Calu3 (cell line): ENCODE data around the gene TRAF3. TPM values are rescaled to one million over a fixed set of nuclear protein-coding genes. Genes with fewer than 3 reads are reported as not detected.
A peak's percentile ranks its signal among the peaks of the same experiment; 100 is the strongest.

Experiments used
- BruUV-seq: library from RNA; stranded (reverse); fragments of 400-500 nt; replicated peaks from 2 replicates; lab custom pipeline; 2021; lab: Mats Ljungman, UMichigan
- CTCF ChIA-PET: fragments of 300-600 bp; sonication (Branson Sonifier 250); formaldehyde crosslinking; loops from one replicate; lab custom pipeline; 2022; ENCODE audit warnings: antibody characterized with exemption; lab: Charles Lee
- DNase-seq: peaks from one replicate; pipeline ENCODE4 v3.0.0; 2022
- H3K27ac Mint-ChIP-seq: one replicate; pipeline ENCODE4 v1.8.0; 2022; ENCODE audit warnings: mixed read lengths; ENCODE audit not compliant: unreplicated experiment
- H3K27me3 Mint-ChIP-seq: one replicate; pipeline ENCODE4 v1.8.0; 2022; ENCODE audit warnings: mixed read lengths; ENCODE audit not compliant: unreplicated experiment
- H3K36me3 Mint-ChIP-seq: one replicate; pipeline ENCODE4 v1.8.0; 2022; ENCODE audit warnings: mild to moderate bottlenecking, moderate library complexity, mixed read lengths; ENCODE audit not compliant: insufficient read depth, unreplicated experiment
- H3K4me1 Mint-ChIP-seq: one replicate; pipeline ENCODE4 v1.8.0; 2022; ENCODE audit warnings: mild to moderate bottlenecking, low read depth, mixed read lengths; ENCODE audit not compliant: unreplicated experiment
- H3K4me3 Mint-ChIP-seq: one replicate; pipeline ENCODE4 v1.8.0; 2022; ENCODE audit warnings: mild to moderate bottlenecking, low read depth, moderate library complexity, mixed read lengths; ENCODE audit not compliant: unreplicated experiment
- H3K9me3 Mint-ChIP-seq: one replicate; pipeline ENCODE4 v1.8.0; 2022; ENCODE audit warnings: low read depth, mixed read lengths; ENCODE audit not compliant: unreplicated experiment
- intact Hi-C: fragments of 100-400 bp; cut with micrococcal nuclease; formaldehyde crosslinking; loops from one replicate; pipeline ENCODE4 v1.10.0; 2022; ENCODE audit not compliant: unreplicated experiment
- total RNA-seq: library from RNA; stranded (reverse); gene quantifications from 2 replicates; pipeline ENCODE4 v1.2.3, GENCODE V29; 2022
- TF ChIP-seq, protein P1 (sequence below): fragments of 200-600 bp; IDR thresholded peaks from one replicate; pipeline ENCODE4 v1.8.0; 2022; ENCODE audit warnings: antibody characterized with exemption; ENCODE audit not compliant: unreplicated experiment

Gene TRAF3
- total RNA-seq, 1 experiment from 2014 or later: 24.2 TPM

DNA sequence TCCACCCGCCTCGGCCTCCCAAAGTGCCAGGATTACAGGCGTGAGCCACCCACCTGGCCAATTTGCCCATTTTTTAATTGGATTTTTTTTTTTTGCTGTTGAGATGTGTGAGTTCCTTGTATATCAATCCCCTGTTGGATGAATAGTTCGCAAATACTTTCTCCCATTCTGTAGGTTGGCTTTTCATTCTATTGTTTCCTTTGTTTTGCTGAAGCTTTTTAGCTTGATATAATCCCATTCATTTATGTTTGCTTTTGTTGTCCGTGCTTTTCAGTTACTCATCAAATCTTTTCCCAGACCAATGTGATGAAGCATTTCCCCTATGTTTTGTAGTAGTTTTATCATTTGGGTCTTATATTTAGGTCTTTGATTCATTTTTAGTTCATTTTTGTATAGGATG is 36.4 kb downstream of the TRAF3 start:
- Mint-ChIP-seq H3K4me1 (no peaks in the 10 kb centered on the region), H3K36me3 (no peaks in the 10 kb centered on the region), H3K27ac (no peak overlapping the region), H3K27me3 (no peaks in the 10 kb centered on the region), H3K9me3 (no peaks in the 10 kb centered on the region), H3K4me3 (no peak overlapping the region)
- intact Hi-C loops: no loop called here
- TF ChIP-seq, protein P1, sequence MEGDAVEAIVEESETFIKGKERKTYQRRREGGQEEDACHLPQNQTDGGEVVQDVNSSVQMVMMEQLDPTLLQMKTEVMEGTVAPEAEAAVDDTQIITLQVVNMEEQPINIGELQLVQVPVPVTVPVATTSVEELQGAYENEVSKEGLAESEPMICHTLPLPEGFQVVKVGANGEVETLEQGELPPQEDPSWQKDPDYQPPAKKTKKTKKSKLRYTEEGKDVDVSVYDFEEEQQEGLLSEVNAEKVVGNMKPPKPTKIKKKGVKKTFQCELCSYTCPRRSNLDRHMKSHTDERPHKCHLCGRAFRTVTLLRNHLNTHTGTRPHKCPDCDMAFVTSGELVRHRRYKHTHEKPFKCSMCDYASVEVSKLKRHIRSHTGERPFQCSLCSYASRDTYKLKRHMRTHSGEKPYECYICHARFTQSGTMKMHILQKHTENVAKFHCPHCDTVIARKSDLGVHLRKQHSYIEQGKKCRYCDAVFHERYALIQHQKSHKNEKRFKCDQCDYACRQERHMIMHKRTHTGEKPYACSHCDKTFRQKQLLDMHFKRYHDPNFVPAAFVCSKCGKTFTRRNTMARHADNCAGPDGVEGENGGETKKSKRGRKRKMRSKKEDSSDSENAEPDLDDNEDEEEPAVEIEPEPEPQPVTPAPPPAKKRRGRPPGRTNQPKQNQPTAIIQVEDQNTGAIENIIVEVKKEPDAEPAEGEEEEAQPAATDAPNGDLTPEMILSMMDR: no peak
- CTCF ChIA-PET: no interaction called here
- DNase-seq: no peak
- BruUV-seq: no TSS peak

DNA sequence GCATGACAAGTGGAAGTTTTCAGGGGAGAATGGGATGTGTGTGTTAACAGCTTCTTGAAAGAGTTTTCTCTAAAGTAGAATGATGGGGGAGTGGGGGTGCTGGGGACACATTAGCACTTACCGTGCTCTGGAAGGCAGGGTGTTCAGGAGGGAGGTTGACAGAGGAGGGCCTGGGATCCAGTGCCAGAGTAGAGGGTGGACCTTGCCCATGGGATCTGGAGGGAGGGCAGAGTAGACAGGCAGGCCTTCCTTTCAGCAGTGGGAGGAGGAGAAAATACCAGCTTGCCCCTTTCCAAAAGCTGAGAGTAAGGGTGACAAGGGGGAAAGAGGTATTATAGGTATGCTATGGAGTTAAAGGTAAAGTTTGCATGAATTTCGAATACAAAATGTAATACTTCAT is 40.1 kb downstream of the TRAF3 start:
- H3K4me3 Mint-ChIP-seq: no peak overlapping the region

DNA sequence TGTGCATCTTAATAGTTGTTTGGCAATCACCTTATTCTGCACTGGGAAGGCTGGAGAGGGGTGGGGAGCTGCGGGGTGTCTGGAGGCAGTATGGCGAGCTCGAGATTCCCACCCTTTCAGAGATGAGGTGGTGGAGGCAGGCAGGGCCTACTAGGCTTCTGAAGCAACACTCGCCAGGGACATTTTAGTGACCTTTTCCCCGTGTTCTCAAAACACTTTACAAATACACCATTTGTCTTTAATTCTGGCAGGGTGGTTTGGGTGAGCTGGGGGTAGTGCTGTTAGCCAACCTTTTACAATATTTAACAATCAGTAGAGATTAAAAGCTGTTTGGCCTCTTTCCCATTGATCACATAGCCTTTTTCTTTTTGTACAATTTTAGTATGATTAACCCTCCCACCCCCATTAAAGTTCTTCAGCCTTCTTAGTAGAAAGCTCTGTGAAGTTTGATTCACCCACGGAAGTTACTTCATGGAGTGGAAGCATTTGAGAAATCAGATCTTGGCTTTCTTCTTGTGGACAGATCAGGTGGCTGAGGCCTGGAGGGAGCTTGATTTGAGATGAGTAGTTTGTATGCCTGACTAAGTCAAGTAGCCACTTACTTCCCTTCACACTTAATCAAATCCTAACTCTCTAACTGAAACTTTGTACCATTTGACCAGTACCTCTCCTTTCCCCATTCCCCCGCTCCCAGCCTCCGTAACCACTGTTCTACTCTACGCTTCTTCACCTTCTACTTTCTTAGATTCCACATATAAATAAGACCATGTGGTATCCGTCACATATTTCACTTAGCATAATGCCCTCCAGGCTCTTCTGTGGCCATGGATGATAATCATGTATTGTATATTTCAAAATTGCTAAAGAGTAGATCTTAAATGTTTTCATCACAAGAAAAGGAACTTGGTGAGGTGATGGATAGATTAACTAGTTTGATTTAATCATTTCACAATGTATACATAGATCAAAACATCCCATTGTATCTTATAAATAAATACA is 41.0 kb downstream of the TRAF3 start:
- TF ChIP-seq, protein P1: no peak
- Mint-ChIP-seq H3K36me3 (peaks cover 5% of the 10 kb centered on the region), H3K4me1 (peaks cover 12% of the 10 kb centered on the region), H3K27me3 (no peaks in the 10 kb centered on the region), H3K9me3 (no peaks in the 10 kb centered on the region), H3K27ac (no peak overlapping the region), H3K4me3 (no peak overlapping the region)
- CTCF ChIA-PET: no interaction called here
- intact Hi-C loops: no loop called here
- no peak for DNase-seq
- BruUV-seq: no TSS peak

More for the DNA sequence above, 40.1 kb downstream of the TRAF3 start:
- TF ChIP-seq, protein P1: no peak
- CTCF ChIA-PET: no interaction called here
- intact Hi-C loops: no loop called here
- Mint-ChIP-seq H3K9me3 (no peaks in the 10 kb centered on the region), H3K27ac (no peak overlapping the region), H3K27me3 (no peaks in the 10 kb centered on the region), H3K4me1 (peaks cover 12% of the 10 kb centered on the region), H3K36me3 (peaks cover 5% of the 10 kb centered on the region)
- no peak for DNase-seq
- no TSS peak for BruUV-seq

DNA sequence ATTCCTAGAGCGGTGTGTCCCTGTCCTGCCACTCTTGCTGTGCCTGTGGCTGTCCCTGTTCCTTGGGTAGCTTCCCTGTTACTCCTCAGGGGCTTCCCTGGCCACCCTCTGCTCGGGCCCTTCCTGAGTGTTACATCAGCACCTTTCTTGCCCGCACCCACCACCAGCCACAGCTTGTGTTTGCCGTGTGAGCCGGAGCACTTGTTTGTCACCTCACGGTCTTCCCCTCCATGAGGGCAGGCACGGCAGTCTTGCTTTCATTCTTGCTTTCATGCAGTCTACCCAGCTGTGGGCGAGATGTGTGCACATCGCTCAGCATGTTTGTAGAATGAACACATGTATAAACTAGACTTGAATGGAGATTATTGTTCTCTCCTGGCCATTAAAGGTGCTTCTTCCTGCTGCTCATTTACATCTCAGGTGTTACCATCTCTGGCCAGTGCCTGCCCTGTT is 42.0 kb downstream of the TRAF3 start:
- H3K4me3 Mint-ChIP-seq: peak overlapping the region; percentile 41
- CTCF ChIA-PET: interaction anchor here (0.6 kb wide), 1 partner anchor 21 kb away, joined by 5 read pairs; no protein-coding TSS in a partner anchor
- peak; percentile 25 for DNase-seq
- no TSS peak for BruUV-seq
- peaks cover 12% of the 10 kb centered on the region for H3K4me1 Mint-ChIP-seq
- H3K27ac Mint-ChIP-seq: peak overlapping the region; percentile 68
- TF ChIP-seq, protein P1: no peak
- H3K36me3 Mint-ChIP-seq: peaks cover 5% of the 10 kb centered on the region
- H3K27me3 Mint-ChIP-seq: no peaks in the 10 kb centered on the region
- intact Hi-C loops: no loop called here
- H3K9me3 Mint-ChIP-seq: no peaks in the 10 kb centered on the region
